KOPT-K1 (cell line): Measurements from ENCODE around the gene CRACDL.
"Not testable (repeated sequence)": the region's sequence is repeated elsewhere in the genome, so short reads cannot be mapped to it uniquely, and the experiment has no call there.

ENCODE experiments used
- H3K27ac ChIP-seq: fragments of 200-600 bp; sonication (generic); 2 replicates; pipeline ENCODE4 v1.5.1; 2016; ENCODE audit warnings: antibody characterized with exemption, mild to moderate bottlenecking, low read depth, low read length; ENCODE audit not compliant: poor library complexity, severe bottlenecking
- H3K36me3 ChIP-seq: fragments of 200-600 bp; sonication (generic); 2 replicates; pipeline ENCODE4 v1.5.1; 2017; ENCODE audit warnings: antibody characterized with exemption, mild to moderate bottlenecking, low read length, moderate library complexity; ENCODE audit not compliant: insufficient read depth
- H3K9me3 ChIP-seq: fragments of 200-600 bp; sonication (generic); 2 replicates; pipeline ENCODE4 v1.5.1; 2017; ENCODE audit warnings: antibody characterized with exemption, low read length, mild to moderate bottlenecking; ENCODE audit not compliant: insufficient read depth, poor library complexity, severe bottlenecking

Gene CRACDL

DNA sequence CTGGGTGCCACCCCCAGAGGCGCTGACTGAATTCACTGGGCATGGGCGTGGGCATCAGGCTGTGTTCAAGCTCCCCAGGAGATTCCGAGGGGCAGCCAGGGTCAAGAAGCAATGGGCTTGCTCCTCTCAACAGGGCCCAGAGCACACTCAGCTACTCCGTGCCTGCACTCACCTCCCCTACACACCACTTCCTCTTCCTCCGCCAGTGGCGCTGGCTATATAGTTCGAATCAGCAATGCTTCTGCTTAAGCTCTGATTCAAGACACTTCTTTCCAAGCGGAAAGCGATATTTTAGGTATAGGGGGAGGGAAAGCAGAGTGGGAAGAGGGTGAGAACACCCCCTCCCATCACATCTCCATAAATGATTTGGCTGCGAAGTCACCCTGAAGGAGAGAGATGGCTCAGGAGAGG, 42.1 kb downstream of the CRACDL start:
- H3K27ac ChIP-seq = no peak overlapping the region
- peaks cover 7% of the 10 kb centered on the region for H3K9me3 ChIP-seq
- no peaks in the 10 kb centered on the region for H3K36me3 ChIP-seq

DNA sequence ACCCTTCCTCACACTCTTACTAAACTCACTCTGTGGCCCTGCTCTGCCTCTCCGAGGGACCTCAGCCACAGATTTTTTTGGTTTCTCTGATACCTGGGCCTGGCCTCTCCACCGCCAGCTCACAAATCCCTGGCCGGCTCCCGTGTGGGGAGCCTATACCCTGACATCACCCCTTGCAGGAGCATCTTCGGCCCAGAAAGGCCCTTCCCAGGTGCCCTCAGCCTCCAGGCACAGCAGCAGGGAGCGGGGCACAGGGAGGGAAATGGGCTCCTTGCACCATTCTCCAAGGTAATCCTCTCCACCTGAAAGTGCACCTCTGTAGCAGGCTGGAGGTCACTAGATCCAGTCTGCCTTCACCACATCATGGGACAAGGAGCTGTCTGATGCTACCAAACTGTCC, 43.2 kb downstream of the CRACDL start:
- Histone ChIP-seq H3K27ac (no peak overlapping the region), H3K9me3 (peaks cover 8% of the 10 kb centered on the region)

DNA sequence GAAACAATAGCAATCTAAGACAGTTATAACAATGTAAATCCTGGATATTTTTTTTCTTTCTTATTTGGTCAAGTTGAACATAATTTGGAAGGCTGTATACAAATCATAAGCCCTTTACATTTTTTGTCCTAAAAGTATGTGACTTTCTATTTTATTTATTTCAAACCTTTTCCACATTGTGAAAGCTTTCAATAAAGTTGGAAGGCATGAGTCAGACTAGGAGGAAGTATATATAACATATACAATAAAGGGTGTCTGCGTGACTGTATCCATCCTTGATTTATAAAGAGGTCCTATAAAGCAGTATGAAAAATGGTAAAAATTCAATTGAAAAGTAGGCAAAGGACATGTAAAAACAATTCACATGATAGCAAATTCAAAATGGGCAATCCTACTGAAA, 44.4 kb downstream of the CRACDL start:
- no peak overlapping the region for H3K27ac ChIP-seq
- H3K9me3 ChIP-seq = peaks cover 17% of the 10 kb centered on the region
- H3K36me3 ChIP-seq = no peaks in the 10 kb centered on the region

More for the DNA sequence above, 43.2 kb downstream of the CRACDL start:
- no peaks in the 10 kb centered on the region for H3K36me3 ChIP-seq

DNA sequence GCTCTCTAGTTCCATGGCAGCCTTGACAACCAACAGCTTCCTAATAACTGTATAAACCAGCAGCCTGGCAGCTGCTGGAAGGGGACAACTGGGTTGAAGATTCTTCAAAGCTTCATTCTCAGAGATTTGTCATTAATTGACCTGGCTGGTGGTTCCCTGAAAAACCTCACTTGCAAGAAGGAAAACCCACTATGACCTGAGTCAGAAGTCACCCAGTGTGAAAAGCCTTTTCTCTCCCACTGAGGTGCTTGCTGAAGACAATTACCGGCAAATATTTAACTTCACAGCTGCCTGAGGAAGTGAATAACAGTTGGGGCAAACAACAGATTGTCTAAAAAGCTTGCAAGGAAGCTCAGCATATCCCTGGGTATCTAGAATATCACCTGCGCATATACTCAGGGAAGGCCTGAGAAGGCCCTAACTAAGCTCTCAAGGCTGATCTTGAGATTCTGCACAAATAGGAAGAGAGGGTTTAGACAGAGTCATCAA, 49.9 kb downstream of the CRACDL start:
- Histone ChIP-seq H3K36me3 (no peaks in the 10 kb centered on the region), H3K9me3 (peaks cover 34% of the 10 kb centered on the region), H3K27ac (no peak overlapping the region)

GRCh38 chr2:98884658-98885057, 51.4 kb downstream of the CRACDL start:
- H3K36me3 ChIP-seq = no peaks in the 10 kb centered on the region
- no peak overlapping the region for H3K27ac ChIP-seq
- H3K9me3 ChIP-seq = peaks cover 27% of the 10 kb centered on the region

DNA sequence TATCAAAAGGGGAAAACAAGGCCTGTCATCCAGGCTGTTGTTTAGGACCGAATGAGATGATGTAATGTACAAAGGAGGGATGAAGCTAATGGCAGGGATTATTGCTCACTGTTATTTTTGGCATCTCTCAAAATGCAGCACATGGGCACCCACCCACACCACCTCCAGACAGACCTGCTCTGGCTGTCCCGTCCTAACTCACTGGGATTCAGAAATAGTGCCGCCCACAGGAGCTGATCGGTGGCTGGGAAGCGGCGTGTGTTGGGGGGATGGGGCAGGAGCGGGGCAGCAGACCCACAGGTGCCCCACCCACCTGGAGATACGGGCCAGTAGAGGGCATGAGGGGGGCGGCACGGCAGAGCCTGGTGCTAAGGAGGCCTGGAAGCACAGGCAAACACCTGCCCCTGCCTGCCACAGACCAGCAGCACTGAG, 52.2 kb downstream of the CRACDL start:
- H3K27ac ChIP-seq = no peak overlapping the region
- no peaks in the 10 kb centered on the region for H3K36me3 ChIP-seq
- H3K9me3 ChIP-seq = peaks cover 27% of the 10 kb centered on the region

DNA sequence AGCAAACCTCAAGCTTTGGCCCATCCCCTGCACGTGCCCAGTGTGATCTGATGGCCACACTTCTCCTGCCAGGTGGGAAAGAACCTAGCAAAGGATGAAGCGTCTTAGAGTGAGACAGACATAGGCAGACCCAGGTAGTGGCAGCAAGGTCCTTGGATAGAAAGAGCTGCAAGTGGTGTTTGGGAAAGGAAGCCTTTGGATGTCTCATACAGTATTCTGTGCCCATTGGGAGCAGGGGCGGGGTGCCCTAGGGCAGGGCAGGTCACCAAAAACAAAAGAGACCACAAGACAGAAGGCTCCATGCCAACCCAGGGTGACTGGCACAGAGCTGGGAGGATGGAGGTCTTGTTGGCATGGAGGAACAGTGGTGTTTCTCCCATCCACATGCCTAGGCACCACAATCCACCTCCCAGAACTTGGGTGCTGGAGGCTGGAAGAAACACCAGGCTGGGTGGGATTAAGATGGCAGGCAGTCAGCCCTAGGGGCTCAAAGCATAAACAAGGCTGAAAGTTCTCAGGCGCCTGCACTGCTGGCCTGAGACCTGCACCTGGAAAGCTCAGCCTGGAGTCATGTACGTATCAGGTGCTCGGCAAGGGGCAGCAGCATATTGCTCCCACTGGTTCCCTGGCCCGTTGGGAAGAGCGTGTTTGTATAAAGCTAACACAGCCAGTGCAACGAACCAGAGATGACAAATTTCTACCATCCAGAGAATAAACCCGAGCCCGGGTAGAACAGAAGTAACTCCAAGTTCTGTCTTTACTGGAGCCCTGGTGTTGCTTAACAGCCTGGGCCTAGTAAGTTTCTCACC, 52.9 kb downstream of the CRACDL start:
- Histone ChIP-seq H3K36me3 (no peaks in the 10 kb centered on the region), H3K9me3 (peaks cover 27% of the 10 kb centered on the region), H3K27ac (no peak overlapping the region)

- Histone ChIP-seq H3K27ac (no peak overlapping the region), H3K36me3 (no peaks in the 10 kb centered on the region), H3K9me3 (peaks cover 21% of the 10 kb centered on the region)
These were observed 53.7 kb downstream of the CRACDL start for GRCh38 chr2:98882368-98882767.

- no peak overlapping the region for H3K27ac ChIP-seq
These were observed 54.8 kb downstream of the CRACDL start for GRCh38 chr2:98881153-98881650.

GRCh38 chr2:98880266-98881152, 55.5 kb downstream of the CRACDL start:
- Histone ChIP-seq H3K36me3 (no peaks in the 10 kb centered on the region), H3K27ac (no peak overlapping the region), H3K9me3 (peaks cover 6% of the 10 kb centered on the region)

More at GRCh38 chr2:98881153-98881650, 54.8 kb downstream of the CRACDL start:
- Histone ChIP-seq H3K36me3 (no peaks in the 10 kb centered on the region), H3K9me3 (peaks cover 13% of the 10 kb centered on the region)

GRCh38 chr2:98877658-98878057, 58.4 kb downstream of the CRACDL start:
- not testable (repeated sequence) for H3K27ac ChIP-seq, H3K9me3 ChIP-seq, H3K36me3 ChIP-seq

- Histone ChIP-seq H3K9me3 (no peaks in the 10 kb centered on the region), H3K36me3 (no peaks in the 10 kb centered on the region), H3K27ac (no peak overlapping the region)
These were observed 59.3 kb downstream of the CRACDL start for GRCh38 chr2:98876741-98877140.

DNA sequence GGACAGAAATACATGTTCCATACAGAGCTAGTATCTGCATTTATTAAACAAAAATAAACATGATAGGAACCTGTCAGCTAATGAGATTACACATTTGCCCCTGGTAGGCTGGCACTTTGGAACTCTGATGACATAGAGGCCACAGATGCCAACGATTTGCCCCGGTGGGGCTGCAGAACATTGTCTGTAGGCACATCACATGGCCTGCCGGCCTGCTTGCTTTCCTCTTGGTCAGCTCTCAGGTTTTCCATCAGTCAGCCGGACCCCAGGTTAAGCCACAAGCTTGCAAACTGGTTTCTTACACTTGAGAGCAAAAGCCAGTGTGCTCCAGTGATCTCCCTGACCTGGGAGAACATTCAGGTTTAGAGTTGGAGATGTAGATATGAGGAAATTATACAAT, 60.3 kb downstream of the CRACDL start:
- Histone ChIP-seq H3K9me3 (no peaks in the 10 kb centered on the region), H3K27ac (no peak overlapping the region), H3K36me3 (no peaks in the 10 kb centered on the region)

DNA sequence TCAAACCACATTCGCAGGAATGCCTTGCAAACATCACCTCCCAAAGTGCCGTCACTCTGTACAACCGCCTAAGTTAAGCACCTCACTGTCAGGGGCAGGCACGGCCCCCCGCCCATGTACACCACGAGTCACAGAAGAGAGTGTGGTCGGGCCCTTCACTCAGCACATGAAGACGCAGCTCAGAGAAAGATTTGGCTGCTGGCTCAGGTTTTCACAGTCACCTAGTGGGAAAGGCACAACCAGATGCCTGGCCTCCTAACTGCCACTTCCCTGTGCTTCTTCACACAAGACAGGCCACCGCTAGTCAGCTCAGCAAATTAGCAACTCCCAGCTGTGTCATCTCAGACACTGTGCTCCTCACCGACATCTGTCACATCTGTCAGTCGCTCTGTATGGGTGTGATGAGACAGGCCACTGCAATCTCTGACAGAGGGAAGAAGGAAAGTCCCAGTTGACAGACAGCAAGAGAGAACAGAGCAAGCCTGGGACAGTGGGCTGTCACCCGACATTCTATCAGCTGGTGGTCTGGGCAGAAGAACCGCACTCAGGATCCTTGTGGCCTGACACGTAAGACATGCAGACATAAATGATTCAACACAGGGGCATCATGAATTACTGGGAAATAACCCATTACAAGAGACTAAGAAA, 60.8 kb downstream of the CRACDL start:
- H3K9me3 ChIP-seq = no peaks in the 10 kb centered on the region

More for the DNA sequence above, 60.8 kb downstream of the CRACDL start:
- Histone ChIP-seq H3K27ac (no peak overlapping the region), H3K36me3 (no peaks in the 10 kb centered on the region)
